H1 (cell line): Measurements from ENCODE around the gene GSDME.

ENCODE experiments used
- CHD2 ChIP-seq: IDR thresholded peaks from 2 replicates; pipeline ENCODE4 v1.6.1; 2012; ENCODE audit warnings: low read length, improper control_type of control experiment
- CTCF ChIP-seq, 3 experiments: IDR thresholded peaks; 1 replicate in 2 of 3; 2 replicates in 1 of 3; pipeline versions ENCODE4 v1.5.1 to v1.6.1; 2011; ENCODE audit warnings: low read length in 3 of 3, mild to moderate bottlenecking in 3 of 3, inconsistent platforms in 2 of 3, low read depth in 1 of 3, moderate library complexity in 1 of 3; ENCODE audit not compliant: insufficient read depth in 1 of 3; ENCODE audit errors: control extremely low read depth in 1 of 3
- EZH2 ChIP-seq: fragments of 200-600 bp; sonication (generic); IDR thresholded peaks from 2 replicates; pipeline ENCODE4 v1.7.1; 2012; ENCODE audit warnings: low read depth, mild to moderate bottlenecking, moderate library complexity, low read length, inconsistent platforms; ENCODE audit not compliant: severe bottlenecking
- JUND ChIP-seq: IDR thresholded peaks from 2 replicates; pipeline ENCODE4 v1.6.1; 2011; ENCODE audit warnings: mild to moderate bottlenecking, improper control_type of control experiment, low read length
- POLR2A ChIP-seq, 2 experiments: IDR thresholded peaks; 1 replicate in 1 of 2; 2 replicates in 1 of 2; pipeline ENCODE4 v1.6.1; 2011; ENCODE audit warnings: low read depth in 2 of 2, low read length in 2 of 2, mild to moderate bottlenecking in 2 of 2; ENCODE audit errors: control extremely low read depth in 1 of 2
- POLR2AphosphoS5 ChIP-seq: IDR thresholded peaks from 2 replicates; pipeline ENCODE4 v1.6.1; 2011; ENCODE audit warnings: low read depth, low read length
- SAP30 ChIP-seq: fragments of 300-600 bp; sonication (generic); IDR thresholded peaks from 2 replicates; pipeline ENCODE4 v1.7.1; 2012; ENCODE audit warnings: low read length, moderate library complexity, mild to moderate bottlenecking, inconsistent platforms; ENCODE audit not compliant: insufficient read depth, insufficient replicate concordance
- SP2 ChIP-seq: IDR thresholded peaks from 2 replicates; pipeline ENCODE4 v1.6.1; 2012; ENCODE audit warnings: mild to moderate bottlenecking, low read length, inconsistent platforms
- SRF ChIP-seq: IDR thresholded peaks from 2 replicates; pipeline ENCODE4 v1.6.1; 2011; ENCODE audit warnings: mild to moderate bottlenecking, low read depth, low read length, moderate library complexity
- TBP ChIP-seq: IDR thresholded peaks from 2 replicates; pipeline ENCODE4 v1.6.1; 2011; ENCODE audit warnings: low read depth, low read length, improper control_type of control experiment
- YY1 ChIP-seq: IDR thresholded peaks from 2 replicates; pipeline ENCODE4 v1.6.1; 2011; ENCODE audit warnings: low read depth, mild to moderate bottlenecking, low read length

DNA sequence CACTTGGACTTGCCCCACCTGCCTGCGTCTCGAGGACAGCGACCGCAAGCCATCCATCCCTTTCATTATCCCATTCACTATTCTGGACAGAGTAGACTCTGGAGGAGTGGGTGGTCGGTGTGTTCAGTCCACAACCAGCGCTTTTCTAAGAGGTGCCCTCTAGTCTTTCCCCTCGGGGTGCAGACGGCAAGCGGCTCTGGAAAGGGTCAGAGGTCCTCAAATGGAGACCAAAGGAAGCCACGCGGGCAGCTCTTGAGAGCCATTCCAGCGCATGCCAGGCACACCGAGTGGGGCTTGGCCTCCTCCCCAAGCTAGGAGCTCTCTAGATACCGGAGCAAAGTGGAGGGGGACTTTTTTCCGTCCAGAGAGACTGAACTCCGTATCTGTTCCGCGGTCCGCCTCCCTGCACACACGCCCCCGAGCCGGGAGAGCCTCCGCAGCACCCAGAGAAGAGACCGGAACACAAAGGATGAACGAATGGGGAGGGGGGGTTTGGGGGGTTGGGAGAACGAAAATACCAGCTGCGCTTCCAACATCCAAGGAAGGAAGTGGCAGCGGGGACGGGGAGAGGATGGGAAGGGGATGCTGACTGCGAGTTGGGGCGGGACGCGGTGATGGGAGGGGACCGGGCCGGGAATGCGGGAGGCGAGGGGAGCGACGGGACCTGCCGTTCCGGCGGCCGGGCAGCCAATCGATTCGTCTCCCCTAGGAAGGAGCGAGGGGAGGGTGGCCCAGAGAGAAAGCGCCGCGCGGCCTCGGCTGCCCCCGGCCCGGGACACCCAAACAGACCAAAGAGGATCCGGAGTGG is 515 bp downstream of the GSDME start:
- TF ChIP-seq TBP (no peak), CTCF (IDR thresholded peaks at IDR 0.05; ENCODE audit: control extremely low read depth in 1 of 3, insufficient read depth in 1 of 3, low read depth in 1 of 3, low read length in 3 of 3) (no peak), EZH2 (no peak), POLR2AphosphoS5 (no peak), SP2 (no peak), SRF (no peak), JUND (no peak), CHD2 (no peak), SAP30 (no peak), POLR2A (IDR thresholded peaks at IDR 0.05; ENCODE audit: control extremely low read depth in 1 of 2, low read depth in 2 of 2, low read length in 2 of 2) (no peak), YY1 (no peak)
